ENCODE measurements around the gene FMN1. TPM values are rescaled to one million over a fixed set of nuclear protein-coding genes. Genes with fewer than 3 reads are reported as not detected.

Gene FMN1
- total and polyA plus RNA-seq, 2 of the 8 experiments (the other 6 are each of a cell fraction or from before 2014, with no cell fraction given) = 0.27 to 3.7 TPM

DNA sequence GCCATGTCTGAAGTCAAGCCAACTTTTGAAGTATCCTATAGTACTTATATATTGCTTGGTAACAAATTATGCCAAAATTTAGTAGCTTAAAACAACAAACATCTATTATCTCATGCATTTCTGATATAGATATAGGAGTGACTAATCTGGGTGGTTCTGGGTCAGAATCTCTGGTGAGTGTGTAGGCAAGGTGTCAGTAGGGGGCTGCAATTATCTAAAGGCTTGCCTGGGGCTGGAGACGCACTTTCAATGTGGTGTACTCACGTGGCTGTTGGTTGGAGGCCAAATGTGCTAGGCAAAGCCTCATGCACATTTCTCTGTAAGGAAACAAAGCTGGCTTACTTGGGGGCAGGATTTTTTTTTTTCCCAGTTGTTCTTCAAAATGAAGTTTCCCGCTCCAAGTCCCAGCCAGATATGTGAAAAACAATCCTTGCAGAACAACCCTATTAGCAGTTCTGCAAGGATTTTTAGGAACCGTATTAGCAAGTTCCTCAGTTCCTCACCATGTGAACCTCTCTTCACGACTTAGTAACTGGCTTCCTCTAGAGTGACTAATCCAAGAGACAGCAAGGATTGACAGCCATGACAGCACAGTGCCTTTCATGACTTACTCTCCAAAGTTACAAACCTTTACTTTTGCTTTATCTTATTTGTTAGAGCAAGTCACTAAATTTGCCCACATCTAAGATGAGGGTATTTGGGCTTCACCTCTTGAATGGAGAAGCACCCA is 450.9 kb downstream of the FMN1 start (continued):
- no peak for TF ChIP-seq RFX5 (IDR thresholded peaks at IDR 0.05; ENCODE audit: borderline replicate concordance, low read depth, low read length)
- no peak for TF ChIP-seq POLR2AphosphoS5 (IDR thresholded peaks at IDR 0.05; ENCODE audit: low read depth, low read length)
